Coronary artery (tissue), 2 donors: ENCODE data around the gene AMBRA1.

Source experiments
- DNase-seq: peaks from one replicate; pipeline ENCODE4 v3.0.0-alpha.2; 2017; ENCODE audit warnings: low spot score
- H3K27ac ChIP-seq, 2 donors: fragments of 200-600 bp; sonication (generic); one replicate each; pipeline ENCODE4 v1.5.1; 2016 to 2019
- H3K4me3 ChIP-seq: fragments of 200-600 bp; sonication (generic); 2 replicates; pipeline ENCODE4 v1.5.1; 2016; ENCODE audit warnings: mild to moderate bottlenecking, moderate library complexity
- CTCF ChIP-seq: fragments of 200-600 bp; sonication (generic); IDR thresholded peaks from one replicate; pipeline ENCODE4 v1.5.1; 2019; ENCODE audit warnings: antibody characterized with exemption

AMBRA1 gene

GRCh38 chr11:46350695-46351094 is 243.1 kb downstream of the AMBRA1 start:
- H3K27ac ChIP-seq = no peak overlapping the region

GRCh38 chr11:46348566-46349401 is 245.0 kb downstream of the AMBRA1 start:
- TF ChIP-seq CTCF = no peak
- H3K4me3 ChIP-seq = peak overlapping the region; percentile 83
- H3K27ac ChIP-seq = peak overlapping the region in 1 of 2 donors; percentile 87
- DNase-seq = no peak

More at GRCh38 chr11:46350695-46351094, 243.1 kb downstream of the AMBRA1 start:
- DNase-seq = no peak
- no peak for TF ChIP-seq CTCF
- no peak overlapping the region for H3K4me3 ChIP-seq

- Histone ChIP-seq H3K27ac (peak overlapping the region; percentile 57 to 87), H3K4me3 (peak overlapping the region; percentile 83)
- no peak for TF ChIP-seq CTCF
- DNase-seq = no peak
Observed at GRCh38 chr11:46347637-46348311, 246.0 kb downstream of the AMBRA1 start.

GRCh38 chr11:46346886-46347636 is 246.8 kb downstream of the AMBRA1 start, which contains the start of gene DGKZ:
TSS of gene DGKZ (plus strand) at chr11:46347463. CDS start at chr11:46347660, 197 bp downstream.
- H3K4me3 ChIP-seq = peak within 1 kb of the TSS; percentile 83
- peak within 1 kb of the TSS; percentile 57 to 87 for H3K27ac ChIP-seq
- peak; percentile 87 for DNase-seq
- peak; percentile 49 for TF ChIP-seq CTCF
